H9 (cell line): ENCODE data around the gene GUCY2D. TPM values are rescaled to one million over a fixed set of nuclear protein-coding genes. Genes with fewer than 3 reads are reported as not detected.

Experiments used
- DNase-seq: peaks from one replicate; pipeline ENCODE4 v3.0.0-alpha.2; 2017
- H2AFZ ChIP-seq: one replicate; pipeline ENCODE4 v1.6.1; 2013; ENCODE audit warnings: mild to moderate bottlenecking, low read length, control low read depth, moderate library complexity
- H2AK5ac ChIP-seq: 2 replicates; pipeline ENCODE4 v1.6.1; 2013; ENCODE audit warnings: low read length, control low read depth, mixed read lengths; ENCODE audit not compliant: insufficient read length
- H2BK120ac ChIP-seq: one replicate; pipeline ENCODE4 v1.6.1; 2013; ENCODE audit warnings: low read depth, mild to moderate bottlenecking, low read length, control low read depth, inconsistent platforms; ENCODE audit not compliant: poor library complexity, severe bottlenecking
- H2BK12ac ChIP-seq: 2 replicates; pipeline ENCODE4 v1.6.1; 2013; ENCODE audit warnings: low read length, control low read depth, mixed read lengths, low read depth; ENCODE audit not compliant: insufficient read length
- H2BK15ac ChIP-seq: 2 replicates; pipeline ENCODE4 v1.6.1; 2013; ENCODE audit warnings: low read depth, low read length, control low read depth
- H2BK20ac ChIP-seq: one replicate; pipeline ENCODE4 v1.6.1; 2013; ENCODE audit warnings: low read depth, mild to moderate bottlenecking, low read length, control low read depth, inconsistent platforms; ENCODE audit not compliant: poor library complexity, severe bottlenecking
- H2BK5ac ChIP-seq: 2 replicates; pipeline ENCODE4 v1.6.1; 2013; ENCODE audit warnings: low read length, control low read depth, mixed read lengths; ENCODE audit not compliant: insufficient read length
- H3K14ac ChIP-seq: 2 replicates; pipeline ENCODE4 v1.6.1; 2013; ENCODE audit warnings: low read length, control low read depth; ENCODE audit not compliant: insufficient read depth
- H3K18ac ChIP-seq: 2 replicates; pipeline ENCODE4 v1.6.1; 2013; ENCODE audit warnings: low read depth, mild to moderate bottlenecking, mixed read lengths, low read length, control low read depth; ENCODE audit not compliant: insufficient read length
- H3K23ac ChIP-seq: 2 replicates; pipeline ENCODE4 v1.6.1; 2013; ENCODE audit warnings: low read length, control low read depth, mixed read lengths, low read depth; ENCODE audit not compliant: insufficient read length
- H3K23me2 ChIP-seq: 2 replicates; pipeline ENCODE4 v1.6.1; 2013; ENCODE audit warnings: low read depth, mild to moderate bottlenecking, mixed read lengths, low read length, control low read depth; ENCODE audit not compliant: insufficient read length, poor library complexity, severe bottlenecking
- H3K27ac ChIP-seq: 2 replicates; pipeline ENCODE4 v1.5.1; 2013; ENCODE audit warnings: low read length, control low read depth, mixed read lengths, low read depth; ENCODE audit not compliant: insufficient read length
- H3K27me3 ChIP-seq: 2 replicates; pipeline ENCODE4 v1.6.1; 2013; ENCODE audit warnings: low read length, control low read depth, inconsistent platforms; ENCODE audit not compliant: insufficient read depth
- H3K4ac ChIP-seq: 2 replicates; pipeline ENCODE4 v1.6.1; 2013; ENCODE audit warnings: low read depth, mild to moderate bottlenecking, control low read depth, inconsistent platforms, low read length, moderate library complexity
- H3K4me1 ChIP-seq: 2 replicates; pipeline ENCODE4 v1.6.1; 2013; ENCODE audit warnings: low read length, control low read depth, inconsistent platforms; ENCODE audit not compliant: insufficient read depth
- H3K4me2 ChIP-seq: 2 replicates; pipeline ENCODE4 v1.6.1; 2013; ENCODE audit warnings: low read length, control low read depth, mixed read lengths; ENCODE audit not compliant: insufficient read length, insufficient read depth
- H3K56ac ChIP-seq: 2 replicates; pipeline ENCODE4 v1.6.1; 2013; ENCODE audit warnings: low read depth, mild to moderate bottlenecking, mixed read lengths, low read length, control low read depth; ENCODE audit not compliant: insufficient read length
- H3K79me1 ChIP-seq: 2 replicates; pipeline ENCODE4 v1.6.1; 2013; ENCODE audit warnings: low read depth, mild to moderate bottlenecking, moderate library complexity, low read length, control low read depth, inconsistent platforms; ENCODE audit not compliant: insufficient read depth, poor library complexity, severe bottlenecking
- H3K79me2 ChIP-seq: 2 replicates; pipeline ENCODE4 v1.6.1; 2013; ENCODE audit warnings: low read length, control low read depth, inconsistent platforms; ENCODE audit not compliant: insufficient read depth
- H3K9ac ChIP-seq: 2 replicates; pipeline ENCODE4 v1.6.1; 2013; ENCODE audit warnings: low read length, control low read depth, mixed read lengths; ENCODE audit not compliant: insufficient read length; ENCODE audit errors: extremely low read depth
- H3K9me3 ChIP-seq: one replicate; pipeline ENCODE4 v1.6.1; 2013; ENCODE audit warnings: low read depth, low read length, inconsistent platforms; ENCODE audit not compliant: control insufficient read depth
- H3T11ph ChIP-seq: one replicate; pipeline ENCODE4 v1.6.1; 2013; ENCODE audit warnings: mild to moderate bottlenecking, low read length, control low read depth, inconsistent platforms
- H4K20me1 ChIP-seq: one replicate; pipeline ENCODE4 v1.6.1; 2013; ENCODE audit not compliant: control insufficient read depth, insufficient read length, insufficient read depth
- H4K5ac ChIP-seq: 2 replicates; pipeline ENCODE4 v1.6.1; 2013; ENCODE audit warnings: low read depth, mild to moderate bottlenecking, mixed read lengths, low read length, control low read depth; ENCODE audit not compliant: insufficient read length
- H4K8ac ChIP-seq: replicated peaks from 2 replicates; pipeline ENCODE4 v1.6.1; 2013; ENCODE audit warnings: low read length, control low read depth, mixed read lengths, low read depth; ENCODE audit not compliant: insufficient read length
- H4K91ac ChIP-seq: 2 replicates; pipeline ENCODE4 v1.6.1; 2013; ENCODE audit warnings: low read depth, mild to moderate bottlenecking, moderate library complexity, mixed read lengths, low read length, control low read depth; ENCODE audit not compliant: insufficient read length
- H3K27ac Mint-ChIP-seq, 3 experiments: 2 replicates in 2 of 3; 3 replicates in 1 of 3; pipeline ENCODE4 v1.8.0; 2020 to 2021; ENCODE audit warnings: mixed read lengths in 3 of 3, mild to moderate bottlenecking in 1 of 3, moderate library complexity in 1 of 3
- H3K27me3 Mint-ChIP-seq: 2 replicates; pipeline ENCODE4 v1.8.0; 2021; ENCODE audit warnings: low read depth, mild to moderate bottlenecking, moderate library complexity, mixed read lengths
- H3K36me3 Mint-ChIP-seq, 3 experiments: 2 replicates in 2 of 3; 3 replicates in 1 of 3; pipeline ENCODE4 v1.8.0; 2020 to 2021; ENCODE audit warnings: low read depth in 3 of 3, mixed read lengths in 3 of 3; ENCODE audit not compliant: insufficient read depth in 1 of 3
- H3K4me1 Mint-ChIP-seq, 2 experiments: 2 replicates each; pipeline ENCODE4 v1.8.0; 2020; ENCODE audit warnings: mixed read lengths in 2 of 2
- H3K4me3 Mint-ChIP-seq, 2 experiments: 2 replicates in 1 of 2; 3 replicates in 1 of 2; pipeline ENCODE4 v1.8.0; 2020 to 2021; ENCODE audit warnings: mild to moderate bottlenecking in 2 of 2, mixed read lengths in 2 of 2, moderate library complexity in 1 of 2
- H3K9me3 Mint-ChIP-seq, 2 experiments: 2 replicates in 1 of 2; 3 replicates in 1 of 2; pipeline ENCODE4 v1.8.0; 2020; ENCODE audit warnings: mild to moderate bottlenecking in 2 of 2, mixed read lengths in 2 of 2, moderate library complexity in 1 of 2
- WGBS: extraction: QIAGEN DNeasy Blood & Tissue Kit; methylation state at CpG from one replicate; pipeline ENCODE4 v1.1.7; 2013; ENCODE audit warnings: missing lambda C conversion rate, low lambda C conversion rate, mixed read lengths; ENCODE audit not compliant: insufficient read length; ENCODE audit errors: extremely low coverage; 5-methylcytosine and 5-hydroxymethylcytosine counted together
- total RNA-seq: library from RNA; stranded (reverse); gene quantifications from 2 replicates; pipeline ENCODE4 v1.2.1, GENCODE V29; 2021
- TF ChIP-seq, protein P1 (sequence below): fragments of 200-600 bp; sonication (generic); conservative IDR thresholded peaks from 3 replicates; pipeline ENCODE4 v1.8.0; 2021; ENCODE audit warnings: antibody characterized with exemption, mild to moderate bottlenecking

GUCY2D gene
- total RNA-seq, 1 experiment from 2014 or later: 0.15 TPM

DNA sequence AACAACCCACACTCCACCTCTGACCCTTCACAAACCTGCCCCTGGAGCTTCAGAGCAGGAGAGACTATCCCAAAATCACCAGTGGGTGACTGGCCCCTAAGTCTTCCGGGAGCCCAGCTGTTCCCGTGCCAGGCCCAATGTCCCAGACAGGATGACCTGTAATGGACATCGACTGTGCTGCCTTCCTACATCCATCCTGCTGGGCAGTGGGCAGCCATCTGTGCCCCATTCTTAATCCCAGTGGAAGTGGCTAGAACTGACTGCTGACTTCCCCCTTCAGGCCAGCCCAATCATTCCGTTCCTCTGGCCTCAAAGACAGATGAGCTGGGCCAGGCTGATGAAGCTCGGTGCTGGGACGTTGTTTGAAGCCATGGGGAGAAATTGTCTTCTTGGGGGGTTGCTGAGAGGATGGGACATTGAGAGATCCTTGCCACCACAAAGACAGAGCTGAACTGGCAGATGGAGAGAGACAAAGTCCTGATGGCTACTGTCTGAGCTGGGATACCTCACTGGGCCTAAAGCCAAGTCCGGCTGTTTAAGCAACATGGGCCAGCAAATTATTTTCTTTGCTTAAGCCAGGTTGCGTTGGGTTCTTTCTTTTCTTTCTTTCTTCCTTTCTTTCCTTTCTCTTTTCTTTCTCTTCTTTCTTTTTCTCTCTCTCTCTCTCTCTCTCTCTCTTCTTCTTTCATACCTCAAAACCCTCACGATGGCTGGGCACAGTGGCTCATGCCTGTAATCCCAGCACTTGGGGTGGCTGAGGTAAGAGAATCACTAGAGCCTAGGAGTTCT is 18.6 kb downstream of the GUCY2D start:
- Mint-ChIP-seq H3K4me3 (no peak overlapping the region), H3K27ac (no peak overlapping the region; a peak in 1 of 7 replicates), H3K27me3 (peaks cover 9% of the 10 kb centered on the region), H3K36me3 (peaks cover 0 to 1% (median 0%) of the 10 kb centered on the region in 3 experiments; a peak in 2 of 7 replicates), H3K9me3 (no peaks in the 10 kb centered on the region; a peak in 1 of 5 replicates), H3K4me1 (peaks cover 15 to 19% of the 10 kb centered on the region in 2 experiments)
- H3K4me2 ChIP-seq: no peak overlapping the region
- peaks cover 6% of the 10 kb centered on the region for H3K23me2 ChIP-seq
- no peak overlapping the region for H2BK120ac ChIP-seq
- H4K20me1 ChIP-seq: no peaks in the 10 kb centered on the region
- H3K79me1 ChIP-seq: no peaks in the 10 kb centered on the region
- H2AFZ ChIP-seq: no peak overlapping the region
- no peak overlapping the region for H4K91ac ChIP-seq
- no peaks in the 10 kb centered on the region; the same call in 1 of the 2 replicates for H3K4me1 ChIP-seq
- no peak overlapping the region for H2BK15ac ChIP-seq
- H2BK12ac ChIP-seq: no peak overlapping the region
- no peak overlapping the region for H3K14ac ChIP-seq
- H3K79me2 ChIP-seq: no peaks in the 10 kb centered on the region
- H3T11ph ChIP-seq: no peak overlapping the region
- WGBS: no CpG with 5 or more reads among the region's 9 CpGs
- H3K9ac ChIP-seq: no peak overlapping the region
- TF ChIP-seq, protein P1, sequence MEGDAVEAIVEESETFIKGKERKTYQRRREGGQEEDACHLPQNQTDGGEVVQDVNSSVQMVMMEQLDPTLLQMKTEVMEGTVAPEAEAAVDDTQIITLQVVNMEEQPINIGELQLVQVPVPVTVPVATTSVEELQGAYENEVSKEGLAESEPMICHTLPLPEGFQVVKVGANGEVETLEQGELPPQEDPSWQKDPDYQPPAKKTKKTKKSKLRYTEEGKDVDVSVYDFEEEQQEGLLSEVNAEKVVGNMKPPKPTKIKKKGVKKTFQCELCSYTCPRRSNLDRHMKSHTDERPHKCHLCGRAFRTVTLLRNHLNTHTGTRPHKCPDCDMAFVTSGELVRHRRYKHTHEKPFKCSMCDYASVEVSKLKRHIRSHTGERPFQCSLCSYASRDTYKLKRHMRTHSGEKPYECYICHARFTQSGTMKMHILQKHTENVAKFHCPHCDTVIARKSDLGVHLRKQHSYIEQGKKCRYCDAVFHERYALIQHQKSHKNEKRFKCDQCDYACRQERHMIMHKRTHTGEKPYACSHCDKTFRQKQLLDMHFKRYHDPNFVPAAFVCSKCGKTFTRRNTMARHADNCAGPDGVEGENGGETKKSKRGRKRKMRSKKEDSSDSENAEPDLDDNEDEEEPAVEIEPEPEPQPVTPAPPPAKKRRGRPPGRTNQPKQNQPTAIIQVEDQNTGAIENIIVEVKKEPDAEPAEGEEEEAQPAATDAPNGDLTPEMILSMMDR: no peak
- no peak overlapping the region for H3K18ac ChIP-seq
- no peak for DNase-seq
- H3K56ac ChIP-seq: no peak overlapping the region
- no peak overlapping the region for H2BK5ac ChIP-seq
- H4K5ac ChIP-seq: no peak overlapping the region
- no peak overlapping the region for H4K8ac ChIP-seq
- H2BK20ac ChIP-seq: no peak overlapping the region
- no peak overlapping the region for H3K27ac ChIP-seq
- no peak overlapping the region for H3K23ac ChIP-seq
- no peaks in the 10 kb centered on the region for H3K27me3 ChIP-seq
- no peak overlapping the region for H2AK5ac ChIP-seq
- no peaks in the 10 kb centered on the region for H3K9me3 ChIP-seq
- H3K4ac ChIP-seq: no peak overlapping the region
